ENCODE measurements around the gene SSBP4. TPM values are rescaled to one million over a fixed set of nuclear protein-coding genes. Genes with fewer than 3 reads are reported as not detected.
A peak's percentile ranks its signal among the peaks of the same experiment; 100 is the strongest.

Gene SSBP4
- 10 to 100 TPM; 40.5 to 75.6 (median 56.1) TPM for total RNA-seq

GRCh38 chr19:18419195-18419698, at the start of gene SSBP4:
SSBP4 (plus strand) TSS chr19:18419398; CDS start chr19:18419649, 251 bp downstream.
- Histone ChIP-seq H3K27me3 (no peaks in the 10 kb centered on the region), H3K36me3 (no peaks in the 10 kb centered on the region), H3K4me3 (replicated peaks in 1 of 3) (peak within 1 kb of the TSS; percentile 14 to 66 (median 27)), H3K9me3 (no peaks in the 10 kb centered on the region), H3K27ac (peak within 1 kb of the TSS; percentile 5 to 90 (median 90)), H3K4me1 (peaks cover 44 to 68% of the 10 kb centered on the region in 2 donors)
- intact Hi-C loops (cut with DNase I), result loop anchor here (10.0 kb wide), 2 partner anchors 164 to 214 kb away; partner anchors contain the start of gene RAB3A
- WGBS, 2 donors, result 0% methylated on average over 2 to 5 of the region's 80 CpGs
- peak in 3 of 6 experiments; percentile 49 to 56 (median 53) for TF ChIP-seq CTCF (IDR thresholded peaks at IDR 0.05)
- TF ChIP-seq POLR2A (IDR thresholded peaks at IDR 0.05), result peak in 1 of 2 donors; percentile 70
- DNase-seq, result peak; percentile 70

GRCh38 chr19:18373407-18373891, 45.7 kb upstream of the SSBP4 start:
- Histone ChIP-seq H3K27ac (peak overlapping the region; percentile 79 to 85 (median 81)), H3K4me1 (peaks cover 12 to 34% of the 10 kb centered on the region in 2 donors), H3K27me3 (no peaks in the 10 kb centered on the region), H3K4me3 (replicated peaks in 1 of 3) (no peak overlapping the region), H3K36me3 (no peaks in the 10 kb centered on the region), H3K9me3 (no peaks in the 10 kb centered on the region)
- 64 to 65% methylated on average over 4 of the region's 4 CpGs for WGBS, 2 donors
- intact Hi-C loops (cut with DNase I), result no loop called here
- TF ChIP-seq POLR2A (IDR thresholded peaks at IDR 0.05) (no peak), CTCF (IDR thresholded peaks at IDR 0.05) (no peak)
- no peak for DNase-seq

GRCh38 chr19:18373892-18374629, 45.1 kb upstream of the SSBP4 start:
- Histone ChIP-seq H3K27me3 (no peaks in the 10 kb centered on the region), H3K4me1 (peaks cover 12 to 34% of the 10 kb centered on the region in 2 donors), H3K36me3 (no peaks in the 10 kb centered on the region), H3K4me3 (replicated peaks in 1 of 3) (no peak overlapping the region), H3K9me3 (no peaks in the 10 kb centered on the region), H3K27ac (peak overlapping the region; percentile 79 to 85 (median 81))
- intact Hi-C loops (cut with DNase I), result no loop called here
- 43 to 44% methylated on average over 14 to 15 of the region's 17 CpGs for WGBS, 2 donors
- DNase-seq, result peak; percentile 92 to 93
- no peak for TF ChIP-seq CTCF (IDR thresholded peaks at IDR 0.05)
- no peak for TF ChIP-seq POLR2A (IDR thresholded peaks at IDR 0.05)

GRCh38 chr19:18377026-18377425, 42.2 kb upstream of the SSBP4 start:
- H3K4me3 ChIP-seq (replicated peaks in 1 of 3), result no peak overlapping the region
- TF ChIP-seq CTCF (IDR thresholded peaks at IDR 0.05) (no peak), POLR2A (IDR thresholded peaks at IDR 0.05) (no peak)
- no peaks in the 10 kb centered on the region for H3K27me3 ChIP-seq
- 72 to 73% methylated on average over 6 of the region's 6 CpGs for WGBS, 2 donors
- H3K27ac ChIP-seq, result peak overlapping the region in 2 of 3 donors; percentile 28 to 30
- DNase-seq, result no peak
- peaks cover 12 to 47% of the 10 kb centered on the region in 2 donors for H3K4me1 ChIP-seq
- no peaks in the 10 kb centered on the region for H3K9me3 ChIP-seq
- H3K36me3 ChIP-seq, result no peaks in the 10 kb centered on the region
- intact Hi-C loops (cut with DNase I), result no loop called here
